ENCODE measurements around the gene NSFL1C. TPM values are rescaled to one million over a fixed set of nuclear protein-coding genes. Genes with fewer than 3 reads are reported as not detected.
A peak's percentile ranks its signal among the peaks of the same experiment; 100 is the strongest.
"Not testable (repeated sequence)": the region's sequence is repeated elsewhere in the genome, so short reads cannot be mapped to it uniquely, and the experiment has no call there.

NSFL1C gene
- total RNA-seq, 1 experiment from 2014 or later: 119 TPM

DNA sequence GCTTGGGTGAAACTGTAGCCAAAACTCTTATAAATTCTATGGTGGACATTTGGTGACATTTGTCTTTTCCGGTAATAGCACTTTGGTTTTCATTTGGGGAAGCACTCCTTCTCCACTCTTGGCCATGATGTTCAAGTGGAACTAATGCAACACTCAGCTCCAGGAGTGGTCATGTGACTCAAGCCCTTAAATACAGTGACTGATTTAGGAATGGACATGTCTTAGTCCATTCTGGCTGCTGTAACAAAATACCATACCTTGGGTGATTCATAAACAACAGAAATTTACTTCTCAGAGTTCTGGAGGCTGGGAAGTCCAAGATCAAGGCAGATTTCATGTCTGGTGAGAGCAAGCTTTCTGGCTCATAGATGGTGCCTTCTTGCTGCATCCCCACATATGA, 63.0 kb downstream of the NSFL1C start:
- Mint-ChIP-seq H3K27ac (ENCODE audit: unreplicated experiment) (no peak overlapping the region), H3K4me1 (ENCODE audit: low read depth, unreplicated experiment) (peaks cover 28% of the 10 kb centered on the region), H3K36me3 (ENCODE audit: insufficient read depth, unreplicated experiment) (peaks cover 10% of the 10 kb centered on the region), H3K4me3 (ENCODE audit: unreplicated experiment) (no peak overlapping the region), H3K9me3 (ENCODE audit: unreplicated experiment) (peaks cover 11% of the 10 kb centered on the region), H3K27me3 (ENCODE audit: insufficient read depth, unreplicated experiment) (no peaks in the 10 kb centered on the region)
- BruUV-seq (replicated peaks): no TSS peak
- Histone ChIP-seq H3K9me3 (peaks cover 6% of the 10 kb centered on the region; the same call in 1 of the 2 replicates), H3K36me3 (ENCODE audit: control insufficient read depth, insufficient read depth, low read length) (no peaks in the 10 kb centered on the region), H3K4me3 (ENCODE audit: low read depth, low read length) (no peak overlapping the region), H3K4me1 (peaks cover 30% of the 10 kb centered on the region), H3K27me3 (replicated peaks; ENCODE audit: control insufficient read depth, insufficient read depth, low read length) (no peaks in the 10 kb centered on the region)
- TF ChIP-seq, protein P1, sequence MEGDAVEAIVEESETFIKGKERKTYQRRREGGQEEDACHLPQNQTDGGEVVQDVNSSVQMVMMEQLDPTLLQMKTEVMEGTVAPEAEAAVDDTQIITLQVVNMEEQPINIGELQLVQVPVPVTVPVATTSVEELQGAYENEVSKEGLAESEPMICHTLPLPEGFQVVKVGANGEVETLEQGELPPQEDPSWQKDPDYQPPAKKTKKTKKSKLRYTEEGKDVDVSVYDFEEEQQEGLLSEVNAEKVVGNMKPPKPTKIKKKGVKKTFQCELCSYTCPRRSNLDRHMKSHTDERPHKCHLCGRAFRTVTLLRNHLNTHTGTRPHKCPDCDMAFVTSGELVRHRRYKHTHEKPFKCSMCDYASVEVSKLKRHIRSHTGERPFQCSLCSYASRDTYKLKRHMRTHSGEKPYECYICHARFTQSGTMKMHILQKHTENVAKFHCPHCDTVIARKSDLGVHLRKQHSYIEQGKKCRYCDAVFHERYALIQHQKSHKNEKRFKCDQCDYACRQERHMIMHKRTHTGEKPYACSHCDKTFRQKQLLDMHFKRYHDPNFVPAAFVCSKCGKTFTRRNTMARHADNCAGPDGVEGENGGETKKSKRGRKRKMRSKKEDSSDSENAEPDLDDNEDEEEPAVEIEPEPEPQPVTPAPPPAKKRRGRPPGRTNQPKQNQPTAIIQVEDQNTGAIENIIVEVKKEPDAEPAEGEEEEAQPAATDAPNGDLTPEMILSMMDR (IDR thresholded peaks at IDR 0.05; ENCODE audit: insufficient read depth in 1 of 2, low read depth in 1 of 2, low read length in 1 of 2, severe bottlenecking in 1 of 2, unreplicated experiment in 1 of 2): no peak
- DNase-seq: no peak
- intact Hi-C loops (cut with micrococcal nuclease; ENCODE audit: unreplicated experiment): no loop called here
- ChIA-PET POLR2A (no interaction called here), CTCF (no interaction called here)

DNA sequence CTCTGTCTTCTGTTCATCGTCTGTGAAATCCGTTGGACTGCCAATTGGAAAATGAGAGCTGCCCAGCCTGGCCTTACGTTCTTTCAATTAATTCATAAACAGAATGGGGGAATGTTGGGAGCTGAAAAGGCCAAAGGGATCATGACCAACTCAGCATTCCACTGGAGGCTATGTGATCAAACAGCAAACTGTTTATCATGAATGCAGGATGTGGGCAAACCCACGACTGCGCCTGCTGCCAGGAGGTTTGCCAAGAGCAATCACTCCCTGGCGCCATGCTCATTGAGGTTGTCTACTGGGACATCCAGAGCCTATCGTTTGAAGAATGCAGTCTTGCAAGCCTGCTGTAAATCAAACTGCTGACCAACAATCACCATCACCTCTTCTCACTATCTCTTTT, 64.5 kb downstream of the NSFL1C start:
- H3K4me3 Mint-ChIP-seq (ENCODE audit: unreplicated experiment): no peak overlapping the region
- no peaks in the 10 kb centered on the region for H3K27me3 ChIP-seq (replicated peaks; ENCODE audit: control insufficient read depth, insufficient read depth, low read length)
- H3K9me3 Mint-ChIP-seq (ENCODE audit: unreplicated experiment): peaks cover 11% of the 10 kb centered on the region
- peaks cover 39% of the 10 kb centered on the region for H3K4me1 ChIP-seq
- TF ChIP-seq, protein P1 (IDR thresholded peaks at IDR 0.05; ENCODE audit: insufficient read depth in 1 of 2, low read depth in 1 of 2, low read length in 1 of 2, severe bottlenecking in 1 of 2, unreplicated experiment in 1 of 2): no peak
- no peaks in the 10 kb centered on the region for H3K36me3 ChIP-seq (ENCODE audit: control insufficient read depth, insufficient read depth, low read length)
- no peaks in the 10 kb centered on the region for H3K27me3 Mint-ChIP-seq (ENCODE audit: insufficient read depth, unreplicated experiment)
- CTCF ChIA-PET: interaction anchor here (1.1 kb wide), 1 partner anchor 102 kb away, joined by 3 read pairs; no protein-coding TSS in a partner anchor
- POLR2A ChIA-PET: interaction anchor here (1.2 kb wide), 1 partner anchor 9 kb away, joined by 4 read pairs; no protein-coding TSS in a partner anchor
- H3K4me1 Mint-ChIP-seq (ENCODE audit: low read depth, unreplicated experiment): peaks cover 28% of the 10 kb centered on the region
- intact Hi-C loops (cut with micrococcal nuclease; ENCODE audit: unreplicated experiment): no loop called here
- no peak for DNase-seq
- BruUV-seq (replicated peaks): no TSS peak
- H3K27ac Mint-ChIP-seq (ENCODE audit: unreplicated experiment): no peak overlapping the region
- no peak overlapping the region for H3K4me3 ChIP-seq (ENCODE audit: low read depth, low read length)
- peaks cover 6% of the 10 kb centered on the region; the same call in 1 of the 2 replicates for H3K9me3 ChIP-seq
- H3K36me3 Mint-ChIP-seq (ENCODE audit: insufficient read depth, unreplicated experiment): peaks cover 10% of the 10 kb centered on the region

- Mint-ChIP-seq H3K9me3 (ENCODE audit: unreplicated experiment) (peaks cover 11% of the 10 kb centered on the region), H3K4me1 (ENCODE audit: low read depth, unreplicated experiment) (peaks cover 28% of the 10 kb centered on the region), H3K27ac (ENCODE audit: unreplicated experiment) (peak overlapping the region; percentile 90), H3K36me3 (ENCODE audit: insufficient read depth, unreplicated experiment) (peaks cover 10% of the 10 kb centered on the region), H3K27me3 (ENCODE audit: insufficient read depth, unreplicated experiment) (no peaks in the 10 kb centered on the region), H3K4me3 (ENCODE audit: unreplicated experiment) (peak overlapping the region; percentile 35)
- BruUV-seq (replicated peaks): no TSS peak
- Histone ChIP-seq H3K4me1 (peaks cover 39% of the 10 kb centered on the region), H3K4me3 (ENCODE audit: low read depth, low read length) (no peak overlapping the region), H3K27me3 (replicated peaks; ENCODE audit: control insufficient read depth, insufficient read depth, low read length) (no peaks in the 10 kb centered on the region), H3K36me3 (ENCODE audit: control insufficient read depth, insufficient read depth, low read length) (no peaks in the 10 kb centered on the region), H3K9me3 (peaks cover 6% of the 10 kb centered on the region; the same call in 1 of the 2 replicates)
- no peak for DNase-seq
- intact Hi-C loops (cut with micrococcal nuclease; ENCODE audit: unreplicated experiment): no loop called here
- TF ChIP-seq, protein P1 (IDR thresholded peaks at IDR 0.05; ENCODE audit: insufficient read depth in 1 of 2, low read depth in 1 of 2, low read length in 1 of 2, severe bottlenecking in 1 of 2, unreplicated experiment in 1 of 2): no peak
- ChIA-PET CTCF (interaction anchor here (0.6 to 1.2 kb wide), 3 partner anchors 17 to 217 kb away, joined by 3 to 5 read pairs (median 4); no protein-coding TSS in a partner anchor), POLR2A (interaction anchor here (1.2 kb wide), 1 partner anchor 8 kb away, joined by 4 read pairs; no protein-coding TSS in a partner anchor)
Observed at GRCh38 chr20:1401451-1401907, 65.2 kb downstream of the NSFL1C start.

DNA sequence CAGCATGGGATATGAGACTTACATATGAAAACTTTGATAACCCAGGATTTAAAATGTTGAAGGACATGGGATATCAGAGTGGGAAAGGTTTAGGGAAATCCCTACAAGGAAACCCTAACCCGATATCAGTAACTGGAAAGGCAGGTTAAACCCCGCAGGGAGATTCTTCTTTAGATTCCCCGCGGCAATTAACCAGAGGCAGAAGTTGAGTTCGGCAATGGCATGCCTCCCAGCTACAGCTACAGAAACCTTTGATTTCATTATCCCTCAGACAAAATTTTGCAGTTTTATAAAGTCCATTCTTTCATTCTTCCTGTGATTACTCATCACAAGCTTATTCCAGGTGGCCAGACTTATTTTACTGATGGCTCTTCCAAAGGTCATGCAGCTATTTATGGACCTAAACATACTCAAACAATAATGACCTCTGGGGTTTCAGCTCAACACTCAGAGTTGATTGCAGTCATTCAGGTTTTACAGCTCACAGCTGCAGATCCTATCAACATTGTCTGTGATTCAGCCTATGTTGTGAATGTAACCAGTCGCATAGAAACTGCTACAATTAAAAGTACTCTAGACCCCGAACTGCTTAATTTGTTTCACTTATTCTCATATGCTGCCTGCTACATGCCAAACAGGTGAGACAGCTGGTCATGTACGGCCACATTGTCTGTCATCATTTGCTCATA, 66.8 kb downstream of the NSFL1C start:
- Mint-ChIP-seq H3K9me3 (ENCODE audit: unreplicated experiment) (peaks cover 11% of the 10 kb centered on the region), H3K4me3 (ENCODE audit: unreplicated experiment) (peak overlapping the region; percentile 65), H3K27ac (ENCODE audit: unreplicated experiment) (peak overlapping the region; percentile 90), H3K4me1 (ENCODE audit: low read depth, unreplicated experiment) (peaks cover 36% of the 10 kb centered on the region)
- H3K27me3 Mint-ChIP-seq (ENCODE audit: insufficient read depth, unreplicated experiment); intact Hi-C loops (cut with micrococcal nuclease; ENCODE audit: unreplicated experiment); BruUV-seq (replicated peaks); H3K36me3 ChIP-seq (ENCODE audit: control insufficient read depth, insufficient read depth, low read length); H3K27me3 ChIP-seq (replicated peaks; ENCODE audit: control insufficient read depth, insufficient read depth, low read length); H3K9me3 ChIP-seq; H3K36me3 Mint-ChIP-seq (ENCODE audit: insufficient read depth, unreplicated experiment): not testable (repeated sequence)
- ChIA-PET POLR2A (interaction anchor here (0.6 to 1.4 kb wide), 4 partner anchors 16 to 378 kb away, joined by 3 to 8 read pairs (median 4); no protein-coding TSS in a partner anchor), CTCF (interaction anchor here (0.9 to 1.5 kb wide), 4 partner anchors 12 to 104 kb away, joined by 3 to 7 read pairs (median 6); partner anchors contain the start of gene NSFL1C)
- DNase-seq: peak; percentile 76 to 79
- Histone ChIP-seq H3K4me3 (ENCODE audit: low read depth, low read length) (0 out of 2 replicates have a peak overlapping the region, but pooled peaks have one; percentile 8), H3K4me1 (peaks cover 39% of the 10 kb centered on the region)
